Esophagus muscularis mucosa (tissue), 4 donors: ENCODE results near the gene SLC9C2.

Experiments used
- EP300 ChIP-seq: sonication (generic); formaldehyde crosslinking; IDR thresholded peaks from one replicate; pipeline ENCODE4 v1.6.1; 2017; ENCODE audit warnings: antibody characterized with exemption
- POLR2A ChIP-seq: fragments of 450-650 bp; IDR thresholded peaks from one replicate; pipeline ENCODE4 v1.6.1; 2017; ENCODE audit warnings: antibody characterized with exemption, moderate library complexity, mild to moderate bottlenecking, low read depth
- POLR2AphosphoS5 ChIP-seq, 2 donors: sonication (generic); formaldehyde crosslinking; IDR thresholded peaks; one replicate each; pipeline ENCODE4 v1.6.1; 2017; ENCODE audit warnings: antibody characterized with exemption in 2 of 2
- TF ChIP-seq, protein P1 (sequence below), 3 experiments: fragments of 200-600 bp in 2 of 3; fragments of 450-650 bp in 1 of 3; sonication (generic) in 2 of 3; IDR thresholded peaks; one replicate each; pipeline ENCODE4 v1.5.1; 2017 to 2019; ENCODE audit warnings: antibody characterized with exemption in 3 of 3, mild to moderate bottlenecking in 2 of 3, moderate library complexity in 1 of 3

- TF ChIP-seq, protein P1, sequence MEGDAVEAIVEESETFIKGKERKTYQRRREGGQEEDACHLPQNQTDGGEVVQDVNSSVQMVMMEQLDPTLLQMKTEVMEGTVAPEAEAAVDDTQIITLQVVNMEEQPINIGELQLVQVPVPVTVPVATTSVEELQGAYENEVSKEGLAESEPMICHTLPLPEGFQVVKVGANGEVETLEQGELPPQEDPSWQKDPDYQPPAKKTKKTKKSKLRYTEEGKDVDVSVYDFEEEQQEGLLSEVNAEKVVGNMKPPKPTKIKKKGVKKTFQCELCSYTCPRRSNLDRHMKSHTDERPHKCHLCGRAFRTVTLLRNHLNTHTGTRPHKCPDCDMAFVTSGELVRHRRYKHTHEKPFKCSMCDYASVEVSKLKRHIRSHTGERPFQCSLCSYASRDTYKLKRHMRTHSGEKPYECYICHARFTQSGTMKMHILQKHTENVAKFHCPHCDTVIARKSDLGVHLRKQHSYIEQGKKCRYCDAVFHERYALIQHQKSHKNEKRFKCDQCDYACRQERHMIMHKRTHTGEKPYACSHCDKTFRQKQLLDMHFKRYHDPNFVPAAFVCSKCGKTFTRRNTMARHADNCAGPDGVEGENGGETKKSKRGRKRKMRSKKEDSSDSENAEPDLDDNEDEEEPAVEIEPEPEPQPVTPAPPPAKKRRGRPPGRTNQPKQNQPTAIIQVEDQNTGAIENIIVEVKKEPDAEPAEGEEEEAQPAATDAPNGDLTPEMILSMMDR (IDR thresholded peaks at IDR 0.05): no peak
- TF ChIP-seq EP300 (no peak), POLR2A (no peak), POLR2AphosphoS5 (IDR thresholded peaks at IDR 0.05) (no peak)
Observed at GRCh38 chr1:173502104-173502503, 100.8 kb downstream of the SLC9C2 start.
